HPDE6-E6E7 (cell line): ENCODE results near the gene BTBD16.

Experiments
- DNase-seq: peaks from one replicate; pipeline ENCODE4 v3.0.0; 2011; ENCODE audit warnings: missing footprints; ENCODE audit errors: extremely low spot score

The BTBD16 gene

GRCh38 chr10:122343135-122343800, 72.2 kb downstream of the BTBD16 start:
- no peak for DNase-seq

DNA sequence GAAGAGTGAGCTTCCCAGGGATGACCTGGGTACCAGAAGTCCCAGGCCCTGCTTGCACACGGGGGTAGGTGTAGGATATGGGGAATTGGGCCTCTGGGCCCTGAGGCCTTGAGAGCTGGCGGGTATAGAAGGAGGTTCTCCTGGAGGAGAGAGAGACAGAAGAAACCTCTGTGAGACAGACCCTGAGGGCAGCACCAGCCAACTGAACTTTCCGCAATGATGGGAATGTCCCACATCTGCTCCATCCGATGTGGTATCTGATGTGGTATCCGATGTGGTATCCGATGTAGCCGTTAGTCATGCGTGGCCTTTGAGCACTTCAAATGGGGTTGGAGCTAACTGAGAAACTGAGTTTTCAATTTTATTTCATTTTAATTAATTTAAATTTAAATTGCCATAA, 72.8 kb downstream of the BTBD16 start:
- DNase-seq, result no peak

GRCh38 chr10:122344741-122345258, 73.7 kb downstream of the BTBD16 start:
- DNase-seq, result peak; percentile 31

DNA sequence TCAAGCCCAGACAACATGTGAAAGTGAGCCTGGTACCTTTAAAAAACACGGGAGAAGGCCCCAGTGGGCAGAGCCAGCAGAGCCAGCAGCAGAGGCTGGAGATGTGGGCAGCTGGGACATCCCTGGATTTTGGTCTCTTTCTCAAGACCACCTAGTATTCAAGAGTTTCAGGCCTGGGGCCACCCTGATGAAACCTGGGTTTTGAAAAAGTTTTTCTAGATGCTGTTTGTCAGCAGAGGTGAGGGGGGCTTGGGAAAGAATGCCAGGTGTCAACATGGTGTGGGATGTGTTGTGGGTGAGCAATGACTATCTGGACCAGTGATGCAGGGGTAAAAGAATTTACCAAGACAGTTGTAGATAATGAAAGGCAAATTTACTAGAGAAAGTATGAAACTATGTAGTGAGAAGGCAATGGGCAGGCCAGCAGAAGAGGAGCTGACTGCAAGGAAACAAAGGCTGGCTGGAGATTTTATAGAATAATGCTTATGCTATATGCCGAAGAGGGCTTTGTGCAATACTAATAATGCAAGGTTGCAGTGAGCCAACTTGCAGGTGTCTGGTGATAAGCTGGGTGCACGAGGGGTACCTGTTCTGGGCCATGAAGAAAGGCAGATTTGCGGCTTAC, 75.3 kb downstream of the BTBD16 start:
- no peak for DNase-seq

DNA sequence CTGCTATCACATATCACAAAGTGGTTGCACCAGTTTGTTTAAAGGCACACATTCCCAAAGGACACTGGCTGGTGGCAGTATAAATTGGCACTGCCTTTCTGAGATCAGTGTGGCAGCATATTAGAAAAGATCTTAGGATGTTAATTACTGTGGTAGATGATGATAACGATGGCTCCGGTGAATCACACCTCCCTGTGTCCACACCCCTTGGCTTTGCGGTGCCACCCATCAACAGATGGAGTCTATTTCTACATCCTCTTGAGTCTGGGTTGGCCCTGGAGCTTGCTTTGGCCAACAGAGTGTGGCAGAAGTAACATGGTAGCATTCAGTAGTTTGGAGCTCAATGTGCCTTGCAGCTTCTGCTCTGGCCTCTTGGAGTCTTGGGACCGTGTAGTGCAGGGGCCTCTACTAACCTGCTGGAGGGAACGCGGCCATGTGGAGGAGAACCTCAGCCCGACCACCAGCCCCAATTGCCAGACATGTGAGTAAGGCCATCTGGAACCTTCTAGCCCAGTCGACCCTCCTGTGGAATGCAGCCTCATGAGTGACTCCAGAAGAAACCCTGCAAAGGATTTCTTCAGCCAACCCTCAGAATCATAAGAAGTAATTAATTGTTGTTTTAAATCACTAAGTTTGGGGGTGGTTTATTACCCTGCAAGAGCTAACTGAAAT, 76.2 kb downstream of the BTBD16 start:
- DNase-seq, result no peak

DNA sequence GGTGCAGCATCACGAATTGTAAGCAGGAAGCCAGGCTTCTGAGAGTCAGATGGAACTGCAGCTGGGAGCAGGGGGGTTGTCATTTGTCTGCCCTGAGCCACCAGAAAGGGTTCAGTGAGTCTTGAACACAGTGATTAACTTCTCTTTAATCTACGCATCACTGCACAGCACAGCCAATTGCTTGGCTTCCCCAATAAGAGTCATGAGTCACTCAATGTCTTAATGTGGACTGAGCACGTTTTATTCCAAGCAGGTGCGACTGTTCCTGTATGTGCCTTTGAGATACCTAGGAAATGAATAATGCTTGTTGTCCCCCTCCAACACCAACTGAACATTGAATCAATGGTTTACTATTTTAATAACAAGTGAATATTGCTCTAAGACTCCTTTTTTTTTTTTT, 77.4 kb downstream of the BTBD16 start:
- DNase-seq, result no peak

GRCh38 chr10:122348935-122349361, 77.9 kb downstream of the BTBD16 start:
- DNase-seq, result no peak

- DNase-seq, result no peak
Measured at GRCh38 chr10:122349758-122350369, 78.8 kb downstream of the BTBD16 start.

DNA sequence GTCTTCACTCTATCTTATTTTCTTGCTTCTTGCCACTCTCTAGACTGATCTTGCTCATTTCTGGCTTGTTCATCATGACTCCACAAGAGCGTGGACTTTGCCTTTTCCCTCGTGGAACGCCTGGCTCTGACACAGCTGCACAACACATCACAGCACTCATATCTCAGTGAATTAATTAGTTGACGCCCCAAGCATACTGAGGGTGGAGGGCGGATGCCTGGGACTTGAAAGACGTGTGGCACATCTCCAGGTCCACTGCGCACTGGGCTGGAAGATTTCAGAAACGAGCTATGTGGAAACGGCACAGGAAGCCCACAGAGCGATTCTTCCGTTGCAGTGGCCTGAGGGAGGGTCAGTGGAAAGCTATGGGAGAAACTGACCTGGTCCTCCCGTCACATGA, 79.8 kb downstream of the BTBD16 start:
- DNase-seq, result no peak

DNA sequence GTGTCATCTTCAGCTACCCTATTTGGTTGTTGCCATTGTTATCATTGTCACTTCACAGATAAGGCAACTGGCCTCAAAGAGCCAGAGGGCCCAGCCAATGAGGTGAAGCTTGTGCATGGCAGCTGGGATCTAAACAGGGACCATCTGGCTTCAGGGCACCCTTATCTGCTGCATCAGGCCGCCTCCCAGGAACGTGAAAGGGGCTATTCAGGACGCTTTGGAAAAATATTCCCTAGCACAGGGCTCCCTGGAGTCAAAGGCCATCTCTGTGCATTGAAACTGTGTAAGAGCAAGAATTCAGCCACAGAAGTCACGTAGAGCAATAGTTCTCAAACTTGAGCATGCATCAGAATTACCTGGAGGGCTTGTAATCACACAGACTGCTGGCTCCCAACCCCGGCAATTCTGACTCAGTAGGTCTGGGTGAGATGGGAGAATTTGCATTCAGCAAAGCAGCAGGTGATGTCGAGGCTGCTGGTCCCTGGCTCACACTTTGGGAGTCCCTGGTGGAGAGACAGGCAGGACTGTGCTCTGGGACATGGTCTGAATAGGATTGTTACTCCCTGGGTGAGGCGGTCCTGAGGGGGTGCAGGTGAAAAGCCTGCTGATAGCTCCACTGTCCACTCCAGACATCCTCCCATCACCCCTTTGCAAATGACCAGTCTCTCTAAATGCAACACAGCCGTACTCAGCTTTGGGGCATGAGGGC, 81.9 kb downstream of the BTBD16 start:
- DNase-seq, result no peak

GRCh38 chr10:122354383-122354782, 83.3 kb downstream of the BTBD16 start:
- DNase-seq, result no peak

DNA sequence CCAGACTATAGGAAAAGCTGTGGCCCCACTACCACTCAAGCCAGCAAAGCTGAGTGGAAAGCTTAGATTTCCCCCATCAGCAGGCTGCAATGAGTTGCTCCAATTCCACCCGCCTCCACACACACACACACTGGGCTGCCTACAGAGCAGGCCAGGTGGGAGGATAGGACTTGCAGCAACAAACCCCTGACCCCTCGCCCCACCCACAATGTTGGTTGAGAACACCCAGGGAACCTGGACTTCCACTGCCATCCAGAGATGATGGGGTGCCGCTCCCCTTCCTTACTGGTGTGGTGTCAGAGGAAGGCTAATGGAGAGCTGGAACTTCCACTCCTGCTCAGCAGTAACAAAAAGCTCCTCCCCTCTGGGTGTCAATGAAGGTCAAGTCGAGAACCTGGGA, 86.6 kb downstream of the BTBD16 start:
- DNase-seq, result no peak

DNA sequence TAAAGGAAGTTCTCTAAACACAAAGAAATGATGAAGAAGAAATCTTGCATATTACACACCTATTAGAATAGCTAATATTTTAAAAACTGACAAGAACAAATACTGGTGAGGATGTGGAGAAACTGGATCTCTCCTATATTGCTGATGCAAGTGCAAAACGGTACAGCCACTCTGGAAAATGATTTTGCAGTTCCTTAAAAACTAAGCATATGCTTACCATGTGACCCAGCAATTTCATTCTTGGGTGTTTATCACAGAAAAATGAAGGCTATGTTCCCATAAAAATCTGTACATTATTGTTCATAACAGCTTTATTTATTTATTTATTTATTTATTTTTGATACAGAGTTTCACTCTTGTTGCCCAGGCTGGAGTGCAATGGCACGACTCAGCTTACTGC, 88.5 kb downstream of the BTBD16 start:
- DNase-seq, result no peak

GRCh38 chr10:122361046-122361445, 90.0 kb downstream of the BTBD16 start:
- DNase-seq, result no peak

- DNase-seq, result no peak
Measured at GRCh38 chr10:122362031-122362592, 91.0 kb downstream of the BTBD16 start.

DNA sequence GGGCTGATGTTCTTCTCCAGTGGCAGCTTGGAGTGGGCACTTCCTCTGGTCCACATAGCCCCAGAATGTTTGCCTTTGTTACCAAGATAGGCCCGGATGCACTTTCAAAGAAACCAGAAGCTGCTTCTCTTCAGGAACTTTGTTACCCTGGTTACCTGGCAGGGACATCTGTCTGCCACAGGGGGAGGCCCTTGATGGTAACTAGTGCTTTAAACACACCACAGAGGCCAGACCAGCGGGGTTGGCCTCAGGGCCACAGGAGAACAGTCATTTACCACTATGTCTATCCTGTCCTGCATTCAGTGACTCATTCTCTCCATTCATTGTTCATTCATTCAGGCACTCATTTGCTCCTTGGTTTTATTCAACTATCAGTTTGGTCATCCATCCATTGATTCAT, 91.5 kb downstream of the BTBD16 start:
- no peak for DNase-seq

DNA sequence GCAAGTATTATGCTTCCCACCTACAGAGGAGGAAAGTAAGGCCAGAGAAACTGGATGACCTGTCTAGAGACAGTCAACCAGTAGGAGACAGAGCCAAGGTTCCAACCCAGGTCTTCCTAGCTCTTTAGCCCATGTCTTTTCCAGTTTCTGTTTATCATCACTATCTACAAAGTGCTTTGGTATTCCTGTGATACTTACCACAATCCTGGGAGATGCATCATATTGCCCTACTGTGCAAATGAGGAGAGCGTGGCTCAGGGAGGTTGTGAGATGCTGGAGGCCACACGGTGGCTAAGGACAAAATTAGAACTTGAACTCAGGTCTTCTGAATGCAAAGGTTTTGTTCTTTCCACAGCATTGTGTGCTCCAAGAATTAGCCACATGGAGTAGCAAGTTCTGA, 92.2 kb downstream of the BTBD16 start:
- no peak for DNase-seq

GRCh38 chr10:122363722-122364463, 92.8 kb downstream of the BTBD16 start:
- DNase-seq, result peak; percentile 54

DNA sequence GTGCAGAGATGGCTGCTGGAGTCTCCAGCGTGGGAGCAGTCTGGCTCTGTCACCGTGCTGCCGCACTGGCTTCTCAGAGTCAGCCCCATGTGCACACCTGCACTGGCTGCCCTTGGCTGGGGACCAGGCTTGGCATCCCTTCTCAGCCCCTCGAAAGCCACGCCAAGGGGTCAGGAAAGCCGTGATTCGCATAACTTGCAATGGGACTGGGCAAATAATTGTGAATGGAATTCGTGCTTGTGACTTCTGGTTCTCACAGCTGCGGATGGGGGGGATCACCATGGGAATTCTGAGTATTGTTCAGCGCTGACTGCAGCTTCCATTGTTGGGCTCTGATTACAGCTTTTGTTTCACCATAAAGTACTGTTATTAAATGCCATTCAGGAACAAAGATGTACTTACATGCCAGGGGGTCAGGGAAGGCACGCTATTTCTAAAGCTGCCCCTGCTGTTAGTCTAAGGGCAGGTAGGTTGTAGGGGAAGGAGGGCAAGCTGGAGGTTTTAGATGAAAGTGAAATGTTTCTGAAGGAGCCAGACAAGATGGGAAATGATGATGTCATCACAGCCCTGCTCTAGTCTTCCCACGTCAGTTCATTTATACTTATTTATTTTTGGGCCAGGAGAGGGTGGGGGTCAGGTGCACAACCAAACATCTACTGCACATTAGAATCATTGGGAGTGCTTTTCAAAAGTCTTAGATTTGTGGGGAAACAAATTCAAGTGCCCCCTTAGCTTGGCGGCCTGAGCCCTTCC, 97.6 kb downstream of the BTBD16 start:
- no peak for DNase-seq

DNA sequence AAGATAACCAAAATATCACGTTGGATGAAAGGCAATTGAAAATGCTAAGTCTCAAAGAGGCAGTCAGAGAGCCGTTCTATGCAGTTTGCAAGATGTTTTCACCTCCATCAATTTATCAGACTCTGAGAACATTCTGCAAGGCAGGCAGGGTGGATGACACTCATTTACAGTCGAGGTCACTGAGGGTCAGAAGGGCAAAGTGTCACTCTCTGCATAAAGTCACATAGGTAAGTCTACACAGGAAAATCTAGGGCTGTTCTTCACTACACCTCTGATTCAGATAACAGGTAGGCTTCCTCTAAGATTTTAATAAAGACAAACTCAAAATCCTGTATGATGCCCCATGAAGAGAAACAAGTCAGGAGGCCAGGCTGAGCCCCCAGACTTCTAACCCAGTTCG, 102.0 kb downstream of the BTBD16 start:
- no peak for DNase-seq
